ENCODE results near the gene HNF4A. TPM values are rescaled to one million over a fixed set of nuclear protein-coding genes. Genes with fewer than 3 reads are reported as not detected.

HNF4A gene
- total RNA-seq (2014; rRNA removed; shearing (Covaris generic)) (not detected in 2 replicates), total RNA-seq (2022) (not detected in 2 replicates), Bru-seq, nascent RNA (percentile 2 among the genes with signal in this experiment), BruChase-seq, experiment 1, labeled RNA remaining after a 6-hour chase (not detected), BruChase-seq, experiment 2, labeled RNA remaining after a 2-hour chase (not detected)
- long read RNA-seq, result 0 reads

- Histone ChIP-seq H3K4me3 (ENCODE audit: low read depth, low read length, poor library complexity, severe bottlenecking) (no peak within 1 kb of the TSS), H3K4me1 (ENCODE audit: insufficient read depth, low read length, poor library complexity, severe bottlenecking) (no peaks in the 10 kb centered on the region), H3K79me2 (ENCODE audit: insufficient read depth, low read depth, low read length) (no peaks in the 10 kb centered on the region), H3K9me3 (ENCODE audit: low read length) (no peaks in the 10 kb centered on the region), H3K27ac (ENCODE audit: low read depth, low read length, poor library complexity, severe bottlenecking) (no peak within 1 kb of the TSS), H3K9me2 (ENCODE audit: insufficient read depth, low read length) (no peaks in the 10 kb centered on the region), H3K36me3 (ENCODE audit: insufficient read depth, low read length) (no peaks in the 10 kb centered on the region), H3K4me2 (ENCODE audit: low read length) (no peak within 1 kb of the TSS), H2AFZ (ENCODE audit: low read length) (no peak within 1 kb of the TSS), H4K20me1 (ENCODE audit: insufficient read depth, low read length) (no peaks in the 10 kb centered on the region)
- CTCF ChIA-PET (ENCODE audit: unreplicated experiment), result no interaction called here
- POLR2A ChIA-PET, result no interaction called here
- TF ChIP-seq EZH2phosphoT487 (IDR thresholded peaks at IDR 0.05; ENCODE audit: borderline replicate concordance, low read depth, low read length) (no peak), CTCF (conservative IDR thresholded peaks at IDR 0.05; ENCODE audit: low read length) (no peak)
- no TSS peak for BruUV-seq (replicated peaks)
- no peak for DNase-seq (ENCODE audit: low spot score)
- intact Hi-C loops (cut with micrococcal nuclease; ENCODE audit: unreplicated experiment), result no loop called here
These were observed at the start of gene HNF4A for GRCh38 chr20:44355498-44356352. Gene HNF4A (plus strand): TSS chr20:44355699. CDS start chr20:44355805, 106 bp downstream.

GRCh38 chr20:44306927-44307326, 48.6 kb upstream of the HNF4A start:
- CTCF ChIA-PET (ENCODE audit: unreplicated experiment), result no interaction called here
- TF ChIP-seq EZH2phosphoT487 (IDR thresholded peaks at IDR 0.05; ENCODE audit: borderline replicate concordance, low read depth, low read length) (no peak), CTCF (conservative IDR thresholded peaks at IDR 0.05; ENCODE audit: low read length) (no peak)
- Histone ChIP-seq H3K9me2 (ENCODE audit: insufficient read depth, low read length) (no peaks in the 10 kb centered on the region), H3K4me2 (ENCODE audit: low read length) (no peak overlapping the region), H2AFZ (ENCODE audit: low read length) (no peak overlapping the region), H4K20me1 (ENCODE audit: insufficient read depth, low read length) (no peaks in the 10 kb centered on the region), H3K27ac (ENCODE audit: low read depth, low read length, poor library complexity, severe bottlenecking) (no peak overlapping the region), H3K79me2 (ENCODE audit: insufficient read depth, low read depth, low read length) (no peaks in the 10 kb centered on the region), H3K4me1 (ENCODE audit: insufficient read depth, low read length, poor library complexity, severe bottlenecking) (peaks cover 7% of the 10 kb centered on the region), H3K36me3 (ENCODE audit: insufficient read depth, low read length) (no peaks in the 10 kb centered on the region), H3K4me3 (ENCODE audit: low read depth, low read length, poor library complexity, severe bottlenecking) (no peak overlapping the region), H3K9me3 (ENCODE audit: low read length) (no peaks in the 10 kb centered on the region)
- DNase-seq (ENCODE audit: low spot score), result no peak
- intact Hi-C loops (cut with micrococcal nuclease; ENCODE audit: unreplicated experiment), result no loop called here
- BruUV-seq (replicated peaks), result no TSS peak
- POLR2A ChIA-PET, result no interaction called here

All from OCI-LY7 (cell line).